NCI-H2227 (cell line): ENCODE measurements around the gene KIAA1586.

Experiments used
- DNase-seq: peaks from one replicate; lab custom pipeline; 2025; ENCODE audit not compliant: unreplicated experiment; lab: John Stamatoyannopoulos, UW

KIAA1586 gene

DNA sequence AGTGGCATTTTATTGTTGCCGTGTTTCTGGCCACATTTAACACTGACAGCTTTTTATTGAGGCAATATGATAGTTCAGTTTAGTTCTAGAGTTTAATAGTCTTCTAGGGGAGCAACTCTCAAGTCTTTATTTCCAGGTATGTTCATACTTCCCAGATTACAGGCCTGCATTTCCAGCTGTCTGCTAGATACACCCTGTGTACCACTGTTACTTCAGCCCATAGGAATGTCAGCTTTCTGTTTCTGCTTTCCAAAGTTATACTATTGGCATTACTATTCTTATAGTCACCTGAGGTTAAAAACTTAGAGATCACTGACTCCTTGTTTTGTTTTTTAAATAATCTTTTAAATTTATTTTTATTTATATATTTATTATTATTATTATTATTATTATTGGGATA, 51.1 kb downstream of the KIAA1586 start:
- no peak for DNase-seq

DNA sequence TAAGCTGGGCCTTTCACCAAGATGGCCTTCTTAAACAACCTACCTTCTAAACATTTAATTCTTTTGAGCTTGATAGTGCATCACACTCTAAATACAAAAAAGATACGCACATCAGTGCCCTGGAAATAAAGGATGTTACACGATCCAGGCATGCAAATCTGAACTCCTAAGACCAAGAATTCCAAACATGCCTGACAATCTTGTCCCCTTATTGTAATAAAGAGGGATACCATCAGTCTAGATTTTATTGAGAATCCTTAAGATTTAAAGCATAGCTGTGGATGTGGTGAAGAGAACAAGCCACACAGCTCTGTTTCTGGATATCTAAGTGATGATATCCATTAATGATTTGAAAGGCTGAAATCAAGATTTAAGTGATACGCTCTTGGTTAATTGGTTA, 56.5 kb downstream of the KIAA1586 start:
- no peak for DNase-seq

DNA sequence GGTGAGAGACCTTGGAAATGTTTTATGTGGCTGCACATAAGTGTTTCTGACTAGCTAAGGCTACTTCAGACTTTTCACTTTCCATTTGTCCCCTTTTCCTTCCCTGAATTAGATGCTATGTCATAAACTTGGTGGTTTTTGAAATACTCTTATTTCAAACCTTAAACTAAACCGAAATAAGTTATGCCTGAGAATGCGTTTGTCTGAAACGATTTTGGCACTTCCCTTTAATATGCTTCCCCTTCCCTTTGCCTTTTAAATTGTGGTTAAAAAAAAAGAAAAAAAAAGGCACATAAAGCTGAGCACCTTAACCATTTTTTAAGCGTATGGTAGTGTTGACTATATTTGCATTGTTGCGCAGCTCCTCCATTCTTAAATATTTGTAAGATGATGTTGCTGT, 57.8 kb downstream of the KIAA1586 start:
- no peak for DNase-seq
